Fibroblast of lung (primary cell): ENCODE data around the gene FABP2.

Experiments used
- EZH2 ChIP-seq: IDR thresholded peaks from 2 replicates; pipeline ENCODE4 v1.5.1; 2012; ENCODE audit warnings: low read length, control low read depth, mild to moderate bottlenecking; ENCODE audit errors: missing control alignments
- TF ChIP-seq, protein P1 (sequence below), 2 donors: IDR thresholded peaks in 1 of 2; conservative IDR thresholded peaks in 1 of 2; 1 replicate in 1 of 2; 2 replicates in 1 of 2; pipeline ENCODE4 v1.5.1; 2011 to 2012; ENCODE audit warnings: low read length in 2 of 2, control low read depth in 1 of 2, inconsistent platforms in 1 of 2, low read depth in 1 of 2, mild to moderate bottlenecking in 1 of 2

DNA sequence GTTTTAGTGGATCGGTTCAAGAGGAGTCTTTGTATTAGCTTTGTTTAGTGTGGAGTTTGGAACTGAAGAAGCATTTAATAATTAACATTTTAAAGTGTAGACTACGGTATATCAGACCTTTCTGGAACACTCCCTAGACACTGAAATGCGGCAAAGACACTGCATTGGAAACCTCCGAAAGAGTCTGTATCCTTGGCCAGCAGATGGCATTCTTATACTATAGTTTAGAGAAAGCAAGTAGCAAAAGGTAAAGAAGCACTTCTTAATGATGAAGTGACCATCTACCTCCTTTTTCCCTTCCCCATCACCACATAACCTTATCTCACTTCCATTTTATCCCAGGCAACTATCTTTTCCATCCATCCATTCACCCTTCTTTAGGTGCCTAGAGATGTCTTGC is 7.6 kb downstream of the FABP2 start:
- TF ChIP-seq, protein P1, sequence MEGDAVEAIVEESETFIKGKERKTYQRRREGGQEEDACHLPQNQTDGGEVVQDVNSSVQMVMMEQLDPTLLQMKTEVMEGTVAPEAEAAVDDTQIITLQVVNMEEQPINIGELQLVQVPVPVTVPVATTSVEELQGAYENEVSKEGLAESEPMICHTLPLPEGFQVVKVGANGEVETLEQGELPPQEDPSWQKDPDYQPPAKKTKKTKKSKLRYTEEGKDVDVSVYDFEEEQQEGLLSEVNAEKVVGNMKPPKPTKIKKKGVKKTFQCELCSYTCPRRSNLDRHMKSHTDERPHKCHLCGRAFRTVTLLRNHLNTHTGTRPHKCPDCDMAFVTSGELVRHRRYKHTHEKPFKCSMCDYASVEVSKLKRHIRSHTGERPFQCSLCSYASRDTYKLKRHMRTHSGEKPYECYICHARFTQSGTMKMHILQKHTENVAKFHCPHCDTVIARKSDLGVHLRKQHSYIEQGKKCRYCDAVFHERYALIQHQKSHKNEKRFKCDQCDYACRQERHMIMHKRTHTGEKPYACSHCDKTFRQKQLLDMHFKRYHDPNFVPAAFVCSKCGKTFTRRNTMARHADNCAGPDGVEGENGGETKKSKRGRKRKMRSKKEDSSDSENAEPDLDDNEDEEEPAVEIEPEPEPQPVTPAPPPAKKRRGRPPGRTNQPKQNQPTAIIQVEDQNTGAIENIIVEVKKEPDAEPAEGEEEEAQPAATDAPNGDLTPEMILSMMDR (conservative IDR thresholded peaks at IDR 0.05 in 1 of 2, IDR thresholded peaks at IDR 0.05 in 1 of 2; ENCODE audit: low read depth in 1 of 2, low read length in 2 of 2) = peak; percentile 62 to 69
- no peak for TF ChIP-seq EZH2
